Lower leg skin (tissue), 4 donors: ENCODE results near the gene TTBK1. TPM values are rescaled to one million over a fixed set of nuclear protein-coding genes. Genes with fewer than 3 reads are reported as not detected.

Experiments used
- DNase-seq, 2 donors: peaks; one replicate each; pipeline ENCODE4 v3.0.0-alpha.2; 2019; ENCODE audit warnings: low spot score in 2 of 2
- H3K4me3 ChIP-seq: fragments of 200-600 bp; sonication (generic); 2 replicates; pipeline ENCODE4 v1.5.1; 2017; ENCODE audit warnings: mild to moderate bottlenecking, low read depth; ENCODE audit not compliant: poor library complexity, severe bottlenecking
- CTCF ChIP-seq, 3 donors: fragments of 450-650 bp; IDR thresholded peaks; one replicate each; pipeline ENCODE4 v1.5.1; 2016; ENCODE audit warnings: antibody characterized with exemption in 3 of 3, mild to moderate bottlenecking in 3 of 3, moderate library complexity in 2 of 3
- POLR2A ChIP-seq, 2 donors: fragments of 450-650 bp; IDR thresholded peaks; one replicate each; pipeline ENCODE4 v1.6.1; 2016 to 2017; ENCODE audit warnings: antibody characterized with exemption in 2 of 2, mild to moderate bottlenecking in 1 of 2, moderate library complexity in 1 of 2
- WGBS, 2 donors: methylation state at CpG; one replicate each; pipeline ENCODE4 v1.1.5; 2018; 5-methylcytosine and 5-hydroxymethylcytosine counted together
- intact Hi-C: fragments of 100-400 bp; cut with DNase I; formaldehyde crosslinking; loops from one replicate; pipeline ENCODE4 v1.15.0; 2023; ENCODE audit warnings: low total_unique reads
- total RNA-seq, 4 donors: library from RNA; depleted of rRNA; stranded (reverse); fragments of >200 nt; gene quantifications; one replicate each; pipeline ENCODE4 v1.1.0, GENCODE V29; 2016

Gene TTBK1
- total RNA-seq, 4 donors from 2014 or later, result 0.08 TPM; not detected in 3

GRCh38 chr6:43331470-43331869 is 88.2 kb downstream of the TTBK1 start:
- WGBS, 2 donors, result 71 to 84% methylated on average over 1 of the region's 1 CpG
- H3K4me3 ChIP-seq, result no peak overlapping the region
- no peak for DNase-seq
- TF ChIP-seq CTCF (IDR thresholded peaks at IDR 0.05) (no peak), POLR2A (IDR thresholded peaks at IDR 0.05) (no peak)
- intact Hi-C loops, result no loop called here

- no peak for DNase-seq
- H3K4me3 ChIP-seq, result no peak overlapping the region
- TF ChIP-seq CTCF (IDR thresholded peaks at IDR 0.05) (no peak), POLR2A (IDR thresholded peaks at IDR 0.05) (no peak)
- intact Hi-C loops, result no loop called here
- 78% methylated on average over 4 of the region's 4 CpGs for WGBS, 2 donors
These were observed 88.6 kb downstream of the TTBK1 start for GRCh38 chr6:43331891-43332290.

- WGBS, 2 donors, result 23 to 28% methylated on average over 2 of the region's 2 CpGs
These were observed 91.3 kb downstream of the TTBK1 start for GRCh38 chr6:43334466-43335095.

GRCh38 chr6:43335469-43335868 is 92.2 kb downstream of the TTBK1 start:
- TF ChIP-seq POLR2A (IDR thresholded peaks at IDR 0.05), result no peak
- intact Hi-C loops, result no loop called here
- no peak for DNase-seq
- H3K4me3 ChIP-seq, result no peak overlapping the region
- WGBS, 2 donors, result 87 to 93% methylated on average over 3 of the region's 3 CpGs

More at GRCh38 chr6:43334466-43335095, 91.3 kb downstream of the TTBK1 start:
- no peak for TF ChIP-seq POLR2A (IDR thresholded peaks at IDR 0.05)
- TF ChIP-seq CTCF (IDR thresholded peaks at IDR 0.05), result no peak
- no peak for DNase-seq
- H3K4me3 ChIP-seq, result no peak overlapping the region
- intact Hi-C loops, result no loop called here

- no peak for TF ChIP-seq CTCF (IDR thresholded peaks at IDR 0.05)
- TF ChIP-seq POLR2A (IDR thresholded peaks at IDR 0.05), result no peak
- no peak overlapping the region for H3K4me3 ChIP-seq
- DNase-seq, result no peak
- 55 to 58% methylated on average over 3 of the region's 3 CpGs for WGBS, 2 donors
- intact Hi-C loops, result no loop called here
These were observed 93.1 kb downstream of the TTBK1 start for GRCh38 chr6:43336382-43336781.

Other genes starting within 250 kb of the TTBK1 start
- gene MEA1, start 229.5 kb upstream of the TTBK1 start, total RNA-seq, result 10 to 100 TPM; 59.5 to 99.9 (median 77.5) TPM
- 10 to 100 TPM; 75.1 to 84.7 (median 79.6) TPM for gene KLHDC3, start 229.2 kb upstream of the TTBK1 start, total RNA-seq
- 10 to 100 TPM; 38.5 to 61.9 (median 56.7) TPM for gene RRP36, start 221.9 kb upstream of the TTBK1 start, total RNA-seq
- 10 to 100 TPM; 11.8 to 18.2 (median 13.6) TPM for gene CUL7, start 189.6 kb upstream of the TTBK1 start, total RNA-seq
- gene MRPL2, start 184.0 kb upstream of the TTBK1 start, total RNA-seq, result 10 to 100 TPM; 19.0 to 37.9 (median 27.3) TPM
- 10 to 100 TPM; 18.0 to 25.7 (median 21.3) TPM for gene KLC4, start 183.8 kb upstream of the TTBK1 start, total RNA-seq
- 10 to 100 TPM; 40.9 to 51.9 (median 49.7) TPM for gene PTK7, start 167.2 kb upstream of the TTBK1 start, total RNA-seq
- gene SRF, start 72.2 kb upstream of the TTBK1 start, total RNA-seq, result 10 to 100 TPM; 14.8 to 25.8 (median 25.5) TPM
- gene CUL9, start 61.3 kb upstream of the TTBK1 start, total RNA-seq, result 10 to 100 TPM; 38.7 to 64.4 (median 47.4) TPM
- gene DNPH1, start 14.0 kb upstream of the TTBK1 start, total RNA-seq, result 10 to 100 TPM; 48.5 to 77.0 (median 61.2) TPM
- gene SLC22A7, start 54.8 kb downstream of the TTBK1 start, total RNA-seq, result not detected
- 1 to 10 TPM in 1 of 4 donors, under 1 TPM in 1, not detected in 2; 0.30 to 4.5 TPM for gene CRIP3, start 65.3 kb downstream of the TTBK1 start, total RNA-seq
- gene ZNF318, start 126.2 kb downstream of the TTBK1 start, total RNA-seq, result 10 to 100 TPM in 3 of 4 donors, 1 to 10 TPM in 1; 9.6 to 22.9 (median 18.1) TPM
- 10 to 100 TPM in 3 of 4 donors, 1 to 10 TPM in 1; 9.4 to 17.9 (median 15.9) TPM for gene ABCC10, start 184.1 kb downstream of the TTBK1 start, total RNA-seq
- gene DLK2, start 212.1 kb downstream of the TTBK1 start, total RNA-seq, result 10 to 100 TPM; 29.3 to 55.0 (median 39.4) TPM
- gene TJAP1, start 234.1 kb downstream of the TTBK1 start, total RNA-seq, result 10 to 100 TPM; 15.9 to 30.4 (median 23.8) TPM